Kidney (tissue), 14 donors: ENCODE measurements around the gene PAK1IP1. TPM values are rescaled to one million over a fixed set of nuclear protein-coding genes. Genes with fewer than 3 reads are reported as not detected.
"Not testable (repeated sequence)": the region's sequence is repeated elsewhere in the genome, so short reads cannot be mapped to it uniquely, and the experiment has no call there.

Experiments
- DNase-seq, 5 donors: peaks; one replicate each; pipeline ENCODE4 v3.0.0-alpha.2; 2013 to 2020
- FAIRE-seq: peaks from 2 replicates; lab custom pipeline; 2012; peaks lifted over from hg19 to GRCh38; lab: Jason Lieb, UNC
- H3K27ac ChIP-seq, 2 donors: one replicate each; pipeline ENCODE4 v1.7.0; 2013; ENCODE audit warnings: low read depth in 2 of 2, low read length in 2 of 2, inconsistent platforms in 1 of 2
- H3K27me3 ChIP-seq: one replicate; pipeline ENCODE4 v1.7.1; 2013; ENCODE audit warnings: low read length, inconsistent platforms; ENCODE audit not compliant: control insufficient read depth, insufficient read depth
- H3K36me3 ChIP-seq, 3 donors: one replicate each; pipeline versions ENCODE4 v1.7.0 to v1.7.1; 2013; ENCODE audit warnings: low read length in 3 of 3, control low read depth in 1 of 3, inconsistent platforms in 1 of 3; ENCODE audit not compliant: insufficient read depth in 3 of 3, control insufficient read depth in 2 of 3
- H3K4me1 ChIP-seq, 3 donors: one replicate each; pipeline versions ENCODE4 v1.7.0 to v1.7.1; 2013; ENCODE audit warnings: low read length in 3 of 3, inconsistent platforms in 1 of 3, low read depth in 1 of 3; ENCODE audit not compliant: control insufficient read depth in 2 of 3, insufficient read depth in 2 of 3
- H3K4me3 ChIP-seq, 3 donors: one replicate each; pipeline versions ENCODE4 v1.7.0 to v1.8.1; 2013; ENCODE audit warnings: low read length in 3 of 3, control low read depth in 1 of 3, inconsistent platforms in 1 of 3
- H3K9ac ChIP-seq, 3 donors: one replicate each; pipeline versions ENCODE4 v1.7.0 to v1.7.1; 2013; ENCODE audit warnings: low read length in 3 of 3, control low read depth in 1 of 3, inconsistent platforms in 1 of 3
- H3K9me3 ChIP-seq, 3 donors: one replicate each; pipeline versions ENCODE4 v1.7.0 to v1.7.1; 2013; ENCODE audit warnings: low read length in 3 of 3, control low read depth in 1 of 3, inconsistent platforms in 1 of 3; ENCODE audit not compliant: control insufficient read depth in 2 of 3, insufficient read depth in 1 of 3
- intact Hi-C: fragments of 100-400 bp; cut with DNase I; formaldehyde crosslinking; loops from one replicate; pipeline ENCODE4 v1.11.1; 2022
- polyA plus RNA-seq: library from polyadenylated mRNA; stranded (reverse); fragments of 350-450 nt; fragmentation: Illumina TruSeq; extraction: RNeasy Lipid Tissue Mini Kit (QIAGEN cat#74804); gene quantifications from one replicate; pipeline ENCODE4 v1.2.3, GENCODE V29; 2014; ENCODE audit warnings: low read depth, low replicate concordance; ENCODE audit not compliant: insufficient read depth
- total RNA-seq: library from RNA; stranded (reverse); fragmentation: NEBNext Ultra II Directional; extraction: Animal tissue kit (Norgen Biotek cat#: 25700); gene quantifications from one replicate; pipeline ENCODE4 v1.2.1, GENCODE V29; 2021
- TF ChIP-seq, protein P1 (sequence below): IDR thresholded peaks from 3 replicates; pipeline ENCODE4 v1.5.1; 2012; ENCODE audit warnings: mild to moderate bottlenecking, moderate library complexity, borderline replicate concordance; ENCODE audit not compliant: insufficient read depth; ENCODE audit errors: extremely low read depth
- donor health status: control.
- donor health status: control.
- donor health status: control.
- donor health status: control.
- donor health status: control.
- donor health status: DM: yes; HTN: yes; CAD: no.
- donor health status: Normal renal cell carcinoma (clear cell type).

Gene PAK1IP1
- total and polyA plus RNA-seq, 2 donors from 2014 or later, result 11.2 to 11.6 TPM

DNA sequence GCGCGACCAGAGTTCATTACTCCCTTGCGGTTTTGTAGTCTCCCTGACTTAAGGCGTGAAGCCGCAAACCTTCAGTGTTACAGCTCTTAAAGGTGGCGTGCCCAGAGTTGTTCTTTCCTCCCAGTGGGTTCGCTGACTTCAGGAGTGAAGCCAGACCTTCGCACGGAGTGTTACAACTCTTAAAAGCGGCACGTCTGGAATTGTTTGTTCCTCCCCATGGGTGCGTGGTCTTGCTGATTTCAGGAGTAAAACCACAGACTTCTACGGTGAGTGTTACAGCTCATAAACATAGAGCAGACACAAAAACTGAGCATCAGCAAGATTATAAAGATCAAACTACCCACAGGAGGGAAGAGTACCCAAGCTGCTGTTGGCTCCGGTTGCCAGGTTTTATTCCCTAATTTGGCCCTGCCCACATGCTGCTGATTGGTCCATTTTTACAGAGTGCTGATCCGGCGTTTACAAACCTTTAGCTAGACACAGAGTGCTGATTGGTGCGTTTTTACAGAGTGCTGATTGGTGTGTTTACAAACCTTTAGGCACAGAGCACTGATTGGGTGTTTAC lies 38.5 kb downstream of the PAK1IP1 start:
- no peak for DNase-seq
- no peaks in the 10 kb centered on the region for H3K4me1 ChIP-seq
- H3K36me3 ChIP-seq, result peaks cover 0 to 25% (median 9%) of the 10 kb centered on the region in 3 donors
- no peak overlapping the region for H3K9ac ChIP-seq
- FAIRE-seq, result no peak
- TF ChIP-seq, protein P1, sequence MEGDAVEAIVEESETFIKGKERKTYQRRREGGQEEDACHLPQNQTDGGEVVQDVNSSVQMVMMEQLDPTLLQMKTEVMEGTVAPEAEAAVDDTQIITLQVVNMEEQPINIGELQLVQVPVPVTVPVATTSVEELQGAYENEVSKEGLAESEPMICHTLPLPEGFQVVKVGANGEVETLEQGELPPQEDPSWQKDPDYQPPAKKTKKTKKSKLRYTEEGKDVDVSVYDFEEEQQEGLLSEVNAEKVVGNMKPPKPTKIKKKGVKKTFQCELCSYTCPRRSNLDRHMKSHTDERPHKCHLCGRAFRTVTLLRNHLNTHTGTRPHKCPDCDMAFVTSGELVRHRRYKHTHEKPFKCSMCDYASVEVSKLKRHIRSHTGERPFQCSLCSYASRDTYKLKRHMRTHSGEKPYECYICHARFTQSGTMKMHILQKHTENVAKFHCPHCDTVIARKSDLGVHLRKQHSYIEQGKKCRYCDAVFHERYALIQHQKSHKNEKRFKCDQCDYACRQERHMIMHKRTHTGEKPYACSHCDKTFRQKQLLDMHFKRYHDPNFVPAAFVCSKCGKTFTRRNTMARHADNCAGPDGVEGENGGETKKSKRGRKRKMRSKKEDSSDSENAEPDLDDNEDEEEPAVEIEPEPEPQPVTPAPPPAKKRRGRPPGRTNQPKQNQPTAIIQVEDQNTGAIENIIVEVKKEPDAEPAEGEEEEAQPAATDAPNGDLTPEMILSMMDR, result no peak
- no peak overlapping the region for H3K4me3 ChIP-seq
- no peaks in the 10 kb centered on the region for H3K27me3 ChIP-seq
- H3K27ac ChIP-seq, result no peak overlapping the region
- intact Hi-C loops, result no loop called here
- H3K9me3 ChIP-seq, result no peaks in the 10 kb centered on the region

DNA sequence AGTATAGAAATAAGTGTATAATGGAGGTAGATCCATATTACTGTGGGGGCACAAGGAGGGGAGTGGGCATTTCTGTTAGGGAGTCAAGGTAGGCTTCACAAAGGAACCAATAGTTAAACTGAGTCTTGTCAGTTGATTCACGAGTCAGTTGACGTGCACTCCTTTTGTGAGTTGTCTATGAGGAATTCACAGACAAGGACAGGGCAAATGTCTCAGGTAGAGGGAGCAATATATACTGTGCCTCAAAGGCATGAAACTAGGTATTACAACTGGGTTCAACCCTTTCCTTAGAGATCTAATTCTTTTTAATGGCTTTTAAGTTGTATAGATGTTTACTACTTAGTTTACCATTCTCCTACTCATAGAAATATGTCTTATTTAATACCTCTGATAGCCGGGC lies 39.1 kb downstream of the PAK1IP1 start:
- no peak for FAIRE-seq
- Histone ChIP-seq H3K27me3 (no peaks in the 10 kb centered on the region), H3K4me1 (no peaks in the 10 kb centered on the region), H3K9ac (no peak overlapping the region), H3K36me3 (peaks cover 0 to 19% (median 5%) of the 10 kb centered on the region in 3 donors), H3K27ac (no peak overlapping the region), H3K9me3 (no peaks in the 10 kb centered on the region), H3K4me3 (no peak overlapping the region)
- intact Hi-C loops, result no loop called here
- DNase-seq, result no peak
- TF ChIP-seq, protein P1, result no peak

DNA sequence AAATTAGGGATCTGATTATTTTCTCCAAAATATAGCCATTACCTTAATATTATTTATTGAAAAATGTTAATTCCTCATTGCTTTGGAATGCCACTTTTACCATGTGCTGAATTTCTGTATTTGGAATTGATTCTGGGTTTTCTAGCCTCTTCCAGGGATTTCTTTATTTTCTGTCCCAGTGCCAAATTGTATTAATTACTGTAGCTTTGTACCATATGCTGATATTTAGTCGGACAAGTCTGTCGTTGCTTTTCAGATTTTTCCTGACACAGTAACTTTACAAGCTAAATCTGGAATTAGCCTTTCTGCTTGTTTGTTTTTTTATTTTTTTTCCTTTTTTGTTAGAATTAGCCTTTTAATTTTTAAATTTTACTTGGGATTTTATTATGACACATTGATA lies 42.0 kb downstream of the PAK1IP1 start:
- Histone ChIP-seq H3K4me1 (no peaks in the 10 kb centered on the region), H3K36me3 (peaks cover 0 to 5% (median 5%) of the 10 kb centered on the region in 3 donors), H3K9ac (no peak overlapping the region), H3K27me3 (no peaks in the 10 kb centered on the region), H3K9me3 (no peaks in the 10 kb centered on the region), H3K27ac (no peak overlapping the region), H3K4me3 (no peak overlapping the region)
- TF ChIP-seq, protein P1, result no peak
- FAIRE-seq (no peak), DNase-seq (no peak)
- intact Hi-C loops, result no loop called here

DNA sequence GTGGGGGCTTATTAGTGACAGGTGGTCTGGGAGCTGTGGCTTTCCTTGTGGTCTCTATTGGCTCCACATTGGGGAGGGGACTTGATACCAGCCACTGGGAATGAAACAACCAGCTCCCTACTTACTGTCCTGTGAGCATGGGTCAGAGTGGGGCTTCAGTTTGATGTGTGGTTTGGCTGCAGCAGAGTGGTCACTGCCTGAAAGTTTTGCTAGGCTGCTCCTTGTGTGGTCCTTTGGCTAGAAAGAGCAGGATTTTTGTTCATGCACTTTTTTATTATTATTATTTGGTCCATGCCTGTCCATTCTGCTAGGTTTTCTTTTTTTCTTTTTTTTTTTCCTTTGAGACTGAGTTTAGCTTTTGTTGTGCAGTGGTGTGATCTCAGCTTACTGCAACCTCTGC lies 45.3 kb downstream of the PAK1IP1 start:
- TF ChIP-seq, protein P1, result no peak
- no peaks in the 10 kb centered on the region for H3K36me3 ChIP-seq
- H3K9me3 ChIP-seq, result no peaks in the 10 kb centered on the region
- FAIRE-seq, result no peak
- no peak overlapping the region for H3K4me3 ChIP-seq
- no peak for DNase-seq
- no peaks in the 10 kb centered on the region for H3K27me3 ChIP-seq
- H3K9ac ChIP-seq, result no peak overlapping the region
- intact Hi-C loops, result no loop called here
- H3K27ac ChIP-seq, result no peak overlapping the region
- H3K4me1 ChIP-seq, result no peaks in the 10 kb centered on the region

DNA sequence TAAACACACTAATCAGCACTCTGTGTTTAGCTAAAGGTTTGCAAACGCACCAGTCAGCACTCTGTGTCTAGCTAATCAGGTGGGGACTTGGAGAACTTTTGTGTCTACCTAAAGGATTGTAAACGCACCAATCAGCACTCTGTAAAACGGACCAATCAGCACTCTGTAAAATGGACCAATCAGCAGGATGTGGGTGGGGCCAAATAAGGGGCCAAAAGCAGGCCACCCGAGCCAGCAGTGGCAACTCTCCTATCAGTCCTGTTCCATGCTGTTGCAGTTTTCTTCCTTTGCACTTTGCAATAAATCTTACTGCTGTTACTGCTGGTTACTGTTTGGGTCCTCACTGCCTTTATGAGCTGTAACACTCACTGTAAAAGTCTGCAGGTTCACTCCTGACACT lies 46.9 kb downstream of the PAK1IP1 start:
- H3K4me1 ChIP-seq, H3K36me3 ChIP-seq, intact Hi-C loops, FAIRE-seq, H3K9ac ChIP-seq, DNase-seq, H3K27ac ChIP-seq, H3K9me3 ChIP-seq, H3K27me3 ChIP-seq, H3K4me3 ChIP-seq: not testable (repeated sequence)
